Peyer's patch (tissue), 4 donors: ENCODE measurements around the gene EYA4.

Experiments used
- POLR2A ChIP-seq, 2 donors: fragments of 450-650 bp; IDR thresholded peaks; one replicate each; pipeline ENCODE4 v1.5.1; 2017; ENCODE audit warnings: antibody characterized with exemption in 2 of 2, mild to moderate bottlenecking in 2 of 2, moderate library complexity in 2 of 2
- TF ChIP-seq, protein P1 (sequence below), 6 experiments: fragments of 450-650 bp in 4 of 6; fragments of 200-600 bp in 2 of 6; sonication (generic) in 1 of 6; IDR thresholded peaks; one replicate each; pipeline ENCODE4 v1.5.1; 2017 to 2019; ENCODE audit warnings: antibody characterized with exemption in 6 of 6, mild to moderate bottlenecking in 3 of 6, moderate library complexity in 1 of 6

DNA sequence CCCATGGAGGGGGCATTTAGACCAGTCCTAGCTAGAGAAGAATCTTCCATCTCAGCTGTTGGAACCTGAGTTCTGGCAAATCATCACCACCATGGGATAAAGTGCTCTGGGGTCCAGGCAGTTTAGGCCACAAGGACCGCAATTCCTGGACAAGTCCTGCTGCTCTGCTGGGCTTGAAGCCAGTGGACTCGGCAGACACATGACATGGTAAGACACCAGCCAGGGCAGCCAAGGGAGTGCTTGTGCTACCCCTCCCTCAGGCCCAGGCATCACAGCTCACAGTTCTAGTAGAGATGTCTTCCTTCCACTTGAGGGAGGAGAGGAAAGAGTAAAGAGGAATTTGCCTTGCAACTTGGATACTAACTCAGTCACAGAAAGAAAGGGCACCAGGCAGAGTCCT, 246.0 kb downstream of the EYA4 start:
- TF ChIP-seq, protein P1, sequence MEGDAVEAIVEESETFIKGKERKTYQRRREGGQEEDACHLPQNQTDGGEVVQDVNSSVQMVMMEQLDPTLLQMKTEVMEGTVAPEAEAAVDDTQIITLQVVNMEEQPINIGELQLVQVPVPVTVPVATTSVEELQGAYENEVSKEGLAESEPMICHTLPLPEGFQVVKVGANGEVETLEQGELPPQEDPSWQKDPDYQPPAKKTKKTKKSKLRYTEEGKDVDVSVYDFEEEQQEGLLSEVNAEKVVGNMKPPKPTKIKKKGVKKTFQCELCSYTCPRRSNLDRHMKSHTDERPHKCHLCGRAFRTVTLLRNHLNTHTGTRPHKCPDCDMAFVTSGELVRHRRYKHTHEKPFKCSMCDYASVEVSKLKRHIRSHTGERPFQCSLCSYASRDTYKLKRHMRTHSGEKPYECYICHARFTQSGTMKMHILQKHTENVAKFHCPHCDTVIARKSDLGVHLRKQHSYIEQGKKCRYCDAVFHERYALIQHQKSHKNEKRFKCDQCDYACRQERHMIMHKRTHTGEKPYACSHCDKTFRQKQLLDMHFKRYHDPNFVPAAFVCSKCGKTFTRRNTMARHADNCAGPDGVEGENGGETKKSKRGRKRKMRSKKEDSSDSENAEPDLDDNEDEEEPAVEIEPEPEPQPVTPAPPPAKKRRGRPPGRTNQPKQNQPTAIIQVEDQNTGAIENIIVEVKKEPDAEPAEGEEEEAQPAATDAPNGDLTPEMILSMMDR (IDR thresholded peaks at IDR 0.05), result no peak
- TF ChIP-seq POLR2A (IDR thresholded peaks at IDR 0.05), result no peak
